HepG2 (cell line): Measurements from ENCODE around the gene DHX8. TPM values are rescaled to one million over a fixed set of nuclear protein-coding genes. Genes with fewer than 3 reads are reported as not detected.

Experiments
- CHCHD3 ChIP-seq: sonication (generic); formaldehyde crosslinking; IDR thresholded peaks from 2 replicates; pipeline ENCODE4 v1.8.0; 2022; ENCODE audit warnings: mild to moderate bottlenecking, missing genetic modification reagents, moderate library complexity
- IKZF1 ChIP-seq: fragments of 450-650 bp; IDR thresholded peaks from 2 replicates; pipeline ENCODE4 v1.7.1; 2016
- ISL2 ChIP-seq: sonication (generic); formaldehyde crosslinking; IDR thresholded peaks from 2 replicates; pipeline ENCODE4 v1.5.0; 2020; ENCODE audit warnings: missing genetic modification reagents
- KAT2B ChIP-seq: fragments of 150-350 bp; IDR thresholded peaks from 2 replicates; pipeline ENCODE4 v1.6.1; 2014; ENCODE audit warnings: low read depth, low read length, borderline replicate concordance
- MBD4 ChIP-seq: IDR thresholded peaks from 2 replicates; pipeline ENCODE4 v1.6.1; 2012; ENCODE audit warnings: low read length, inconsistent platforms, borderline replicate concordance
- MTA3 ChIP-seq: sonication (generic); formaldehyde crosslinking; IDR thresholded peaks from 2 replicates; pipeline ENCODE4 v1.4.0; 2020; ENCODE audit warnings: missing genetic modification reagents
- MYNN ChIP-seq: sonication (generic); formaldehyde crosslinking; IDR thresholded peaks from 2 replicates; pipeline ENCODE4 v1.4.0; 2020; ENCODE audit warnings: mild to moderate bottlenecking, low read depth, missing genetic modification reagents
- NCOA2 ChIP-seq: sonication (generic); formaldehyde crosslinking; IDR thresholded peaks from 2 replicates; pipeline ENCODE4 v1.8.0; 2022; ENCODE audit warnings: inconsistent platforms
- NFATC3 ChIP-seq: sonication (generic); formaldehyde crosslinking; IDR thresholded peaks from 2 replicates; pipeline ENCODE4 v1.5.1; 2020; ENCODE audit warnings: mild to moderate bottlenecking, missing genetic modification reagents
- PHF20 ChIP-seq: sonication (generic); formaldehyde crosslinking; IDR thresholded peaks from 2 replicates; pipeline ENCODE4 v1.5.0; 2020; ENCODE audit warnings: mild to moderate bottlenecking, missing genetic modification reagents
- SALL2 ChIP-seq: sonication (generic); formaldehyde crosslinking; IDR thresholded peaks from 2 replicates; pipeline ENCODE4 v1.8.1; 2023; ENCODE audit warnings: mild to moderate bottlenecking, missing genetic modification reagents, inconsistent platforms
- SIX4 ChIP-seq: sonication (generic); formaldehyde crosslinking; IDR thresholded peaks from 2 replicates; pipeline ENCODE4 v1.4.0; 2020; ENCODE audit warnings: missing genetic modification reagents
- SP4 ChIP-seq: sonication (generic); formaldehyde crosslinking; IDR thresholded peaks from 2 replicates; pipeline ENCODE4 v1.8.1; 2023; ENCODE audit warnings: mild to moderate bottlenecking, missing genetic modification reagents
- SSRP1 ChIP-seq: IDR thresholded peaks from 2 replicates; pipeline ENCODE4 v1.6.1; 2016; ENCODE audit warnings: control low read depth
- TBX3 ChIP-seq: fragments of 450-650 bp; IDR thresholded peaks from 2 replicates; pipeline ENCODE4 v1.6.1; 2017; ENCODE audit warnings: antibody characterized with exemption, mild to moderate bottlenecking, inconsistent platforms, borderline replicate concordance
- TGIF2 ChIP-seq: IDR thresholded peaks from 2 replicates; pipeline ENCODE4 v1.6.1; 2016; ENCODE audit warnings: control low read depth, missing compliant biosample characterization
- ZFP37 ChIP-seq: sonication (generic); formaldehyde crosslinking; IDR thresholded peaks from 2 replicates; pipeline ENCODE4 v1.4.0; 2020; ENCODE audit warnings: missing genetic modification reagents, borderline replicate concordance
- ZNF121 ChIP-seq: sonication (generic); formaldehyde crosslinking; IDR thresholded peaks from 2 replicates; pipeline ENCODE4 v1.5.0; 2020; ENCODE audit warnings: mild to moderate bottlenecking, missing genetic modification reagents
- ZNF256 ChIP-seq: sonication (generic); formaldehyde crosslinking; conservative IDR thresholded peaks from 2 replicates; pipeline ENCODE4 v1.4.0; 2020; ENCODE audit warnings: missing genetic modification reagents
- ZNF432 ChIP-seq: sonication (generic); formaldehyde crosslinking; IDR thresholded peaks from 2 replicates; pipeline ENCODE4 v1.5.0; 2020; ENCODE audit warnings: missing genetic modification reagents, mild to moderate bottlenecking, borderline replicate concordance
- ZNF550 ChIP-seq: sonication (generic); formaldehyde crosslinking; IDR thresholded peaks from 2 replicates; pipeline ENCODE4 v1.4.0; 2020; ENCODE audit warnings: mild to moderate bottlenecking, missing genetic modification reagents, borderline replicate concordance
- ZNF670 ChIP-seq: sonication (generic); formaldehyde crosslinking; IDR thresholded peaks from 2 replicates; pipeline ENCODE4 v1.8.0; 2022; ENCODE audit warnings: mild to moderate bottlenecking, missing genetic modification reagents, borderline replicate concordance
- ZNF672 ChIP-seq: sonication (generic); formaldehyde crosslinking; IDR thresholded peaks from 2 replicates; pipeline ENCODE4 v1.8.1; 2022; ENCODE audit warnings: missing genetic modification reagents
- ZNF782 ChIP-seq: sonication (generic); formaldehyde crosslinking; IDR thresholded peaks from 2 replicates; pipeline ENCODE4 v1.4.0; 2020; ENCODE audit warnings: missing genetic modification reagents, mild to moderate bottlenecking, borderline replicate concordance
- polyA plus RNA-seq, 8 experiments: library from polyadenylated mRNA; depleted of rRNA in 3 of 8; stranded (reverse) in 7 of 8; unstranded in 1 of 8; fragments of >200 nt; fragmentation: Illumina TruSeq in 4 of 8; extraction: Trizol in 4 of 8; gene quantifications; 2 replicates each; pipeline versions ENCODE4 v1.2.1 to v1.2.3, GENCODE V29; 2011 to 2016; ENCODE audit warnings: low read depth in 4 of 8, missing spikeins in 1 of 8, mixed read lengths in 1 of 8; ENCODE audit not compliant: insufficient read depth in 1 of 8
- total RNA-seq, 5 experiments: library from RNA; depleted of rRNA; stranded (reverse); fragments of >200 nt; fragmentation: Illumina TruSeq; extraction: Trizol; gene quantifications; 2 replicates each; pipeline ENCODE4 v1.2.3, GENCODE V29; 2016; ENCODE audit warnings: low read depth in 1 of 5
- TF ChIP-seq, protein P1 (sequence below): sonication (generic); formaldehyde crosslinking; IDR thresholded peaks from 2 replicates; pipeline ENCODE4 v1.4.0; 2020; ENCODE audit warnings: missing genetic modification reagents, borderline replicate concordance
- TF ChIP-seq, protein P2 (sequence below): IDR thresholded peaks from 2 replicates; pipeline ENCODE4 v1.6.1; 2016; ENCODE audit warnings: mild to moderate bottlenecking, missing biosample characterization, missing genetic modification reagents
- TF ChIP-seq, protein P3 (sequence below): sonication (generic); formaldehyde crosslinking; IDR thresholded peaks from 2 replicates; pipeline ENCODE4 v1.8.1; 2023; ENCODE audit warnings: mild to moderate bottlenecking, moderate library complexity, missing genetic modification reagents

DHX8 gene
- total and polyA plus RNA-seq, 2 of the 13 experiments (the other 11 are each of a cell fraction or from before 2014, with no cell fraction given) = 24.8 to 48.9 TPM

DNA sequence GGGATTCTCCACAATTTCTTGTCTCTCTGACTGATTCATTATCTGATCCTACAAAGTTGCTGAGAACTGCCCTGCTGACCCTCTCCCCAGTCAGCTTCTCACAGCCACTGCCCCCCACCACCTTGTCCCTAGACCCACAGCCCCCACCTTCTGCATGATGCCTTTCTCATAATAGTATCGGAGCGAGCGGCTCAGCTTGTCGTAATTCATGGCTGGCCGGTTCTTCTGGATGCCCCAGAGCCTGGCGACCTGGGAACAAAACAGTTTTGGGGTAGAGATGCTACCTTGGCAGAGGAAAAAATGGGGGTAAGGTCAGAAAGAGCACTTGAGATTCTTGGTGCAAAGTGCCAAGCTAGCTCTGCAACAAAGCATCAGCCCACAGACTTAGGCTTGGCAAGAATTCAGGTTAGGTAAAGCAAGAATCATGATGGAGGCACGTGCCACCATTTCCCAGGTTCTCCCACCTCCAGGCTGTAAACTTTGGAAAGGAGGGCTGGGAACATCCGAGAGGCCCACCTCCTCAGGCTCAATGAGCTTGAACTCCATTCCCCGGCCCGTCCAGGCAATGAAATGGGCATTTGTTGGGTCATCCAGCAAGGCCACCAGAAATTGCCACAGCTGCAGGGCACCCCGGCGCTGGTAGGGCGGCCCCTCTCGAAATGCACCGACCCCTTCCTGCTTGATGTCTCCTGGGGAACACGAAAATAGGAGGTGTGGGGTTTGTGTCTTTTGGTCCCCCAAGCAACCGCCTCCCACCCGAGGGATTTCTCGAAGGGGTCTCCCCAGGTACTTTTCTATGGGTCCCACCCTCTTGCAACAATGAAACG is 45.4 kb downstream of the DHX8 start (continued):
- TF ChIP-seq ZNF672 (CRISPR knock-in tag) = no peak
- no peak for TF ChIP-seq MTA3 (CRISPR knock-in tag)
- no peak for TF ChIP-seq NFATC3 (CRISPR knock-in tag)
- TF ChIP-seq SP4 (CRISPR knock-in tag) = peak; percentile 61; the same call in 1 of the 2 replicates
- no peak for TF ChIP-seq IKZF1
- TF ChIP-seq NCOA2 (CRISPR knock-in tag) = no peak
- TF ChIP-seq MYNN = 0 out of 2 replicates have a peak, but pooled peaks have one; percentile 25
- no peak for TF ChIP-seq ZNF670 (CRISPR knock-in tag)
- TF ChIP-seq ZNF121 (CRISPR knock-in tag) = no peak
- TF ChIP-seq, protein P1, sequence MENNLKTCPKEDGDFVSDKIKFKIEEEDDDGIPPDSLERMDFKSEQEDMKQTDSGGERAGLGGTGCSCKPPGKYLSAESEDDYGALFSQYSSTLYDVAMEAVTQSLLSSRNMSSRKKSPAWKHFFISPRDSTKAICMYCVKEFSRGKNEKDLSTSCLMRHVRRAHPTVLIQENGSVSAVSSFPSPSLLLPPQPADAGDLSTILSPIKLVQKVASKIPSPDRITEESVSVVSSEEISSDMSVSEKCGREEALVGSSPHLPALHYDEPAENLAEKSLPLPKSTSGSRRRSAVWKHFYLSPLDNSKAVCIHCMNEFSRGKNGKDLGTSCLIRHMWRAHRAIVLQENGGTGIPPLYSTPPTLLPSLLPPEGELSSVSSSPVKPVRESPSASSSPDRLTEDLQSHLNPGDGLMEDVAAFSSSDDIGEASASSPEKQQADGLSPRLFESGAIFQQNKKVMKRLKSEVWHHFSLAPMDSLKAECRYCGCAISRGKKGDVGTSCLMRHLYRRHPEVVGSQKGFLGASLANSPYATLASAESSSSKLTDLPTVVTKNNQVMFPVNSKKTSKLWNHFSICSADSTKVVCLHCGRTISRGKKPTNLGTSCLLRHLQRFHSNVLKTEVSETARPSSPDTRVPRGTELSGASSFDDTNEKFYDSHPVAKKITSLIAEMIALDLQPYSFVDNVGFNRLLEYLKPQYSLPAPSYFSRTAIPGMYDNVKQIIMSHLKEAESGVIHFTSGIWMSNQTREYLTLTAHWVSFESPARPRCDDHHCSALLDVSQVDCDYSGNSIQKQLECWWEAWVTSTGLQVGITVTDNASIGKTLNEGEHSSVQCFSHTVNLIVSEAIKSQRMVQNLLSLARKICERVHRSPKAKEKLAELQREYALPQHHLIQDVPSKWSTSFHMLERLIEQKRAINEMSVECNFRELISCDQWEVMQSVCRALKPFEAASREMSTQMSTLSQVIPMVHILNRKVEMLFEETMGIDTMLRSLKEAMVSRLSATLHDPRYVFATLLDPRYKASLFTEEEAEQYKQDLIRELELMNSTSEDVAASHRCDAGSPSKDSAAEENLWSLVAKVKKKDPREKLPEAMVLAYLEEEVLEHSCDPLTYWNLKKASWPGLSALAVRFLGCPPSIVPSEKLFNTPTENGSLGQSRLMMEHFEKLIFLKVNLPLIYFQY (CRISPR knock-in tag) = no peak
- no peak for TF ChIP-seq SIX4
- TF ChIP-seq PHF20 (CRISPR knock-in tag) = no peak
- TF ChIP-seq SSRP1 (CRISPR knock-in tag) = no peak
- TF ChIP-seq SALL2 (CRISPR knock-in tag) = no peak
- 0 out of 2 replicates have a peak, but pooled peaks have one; percentile 16 for TF ChIP-seq ZNF782
- TF ChIP-seq MBD4 = no peak
- TF ChIP-seq ZNF550 = 0 out of 2 replicates have a peak, but pooled peaks have one; percentile 1
- no peak for TF ChIP-seq ZNF256 (CRISPR knock-in tag)
- TF ChIP-seq ZFP37 (CRISPR knock-in tag) = 0 out of 2 replicates have a peak, but pooled peaks have one; percentile 25
- 0 out of 2 replicates have a peak, but pooled peaks have one; percentile 41 for TF ChIP-seq TGIF2 (CRISPR knock-in tag)
- TF ChIP-seq, protein P2, sequence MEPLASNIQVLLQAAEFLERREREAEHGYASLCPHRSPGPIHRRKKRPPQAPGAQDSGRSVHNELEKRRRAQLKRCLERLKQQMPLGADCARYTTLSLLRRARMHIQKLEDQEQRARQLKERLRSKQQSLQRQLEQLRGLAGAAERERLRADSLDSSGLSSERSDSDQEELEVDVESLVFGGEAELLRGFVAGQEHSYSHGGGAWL = no peak
- no peak for TF ChIP-seq CHCHD3 (CRISPR knock-in tag)
- TF ChIP-seq, protein P3, sequence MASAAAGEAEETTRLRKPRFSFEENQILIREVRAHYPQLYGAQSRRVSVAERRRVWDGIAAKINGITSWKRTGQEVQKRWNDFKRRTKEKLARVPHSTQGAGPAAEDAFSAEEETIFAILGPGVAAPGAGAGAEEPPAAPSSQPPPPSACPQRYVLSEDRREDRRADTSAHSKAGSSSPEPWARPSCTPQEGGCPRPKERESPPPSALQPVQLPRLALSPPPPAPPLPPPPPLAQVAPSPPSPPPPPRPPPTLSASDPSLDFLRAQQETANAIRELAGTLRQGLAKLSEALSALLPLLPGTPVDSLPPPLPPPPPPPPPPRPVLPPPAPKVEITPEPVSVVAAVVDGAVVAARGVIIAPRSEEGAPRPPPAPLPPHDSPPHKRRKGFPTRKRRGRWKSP (CRISPR knock-in tag) = 0 out of 2 replicates have a peak, but pooled peaks have one; percentile 23
- TF ChIP-seq KAT2B = no peak
- no peak for TF ChIP-seq ZNF432 (CRISPR knock-in tag)
- TF ChIP-seq TBX3 = no peak
- 0 out of 2 replicates have a peak, but pooled peaks have one; percentile 23 for TF ChIP-seq ISL2 (CRISPR knock-in tag)
